Measurements from ENCODE around the gene RTP5. TPM values are rescaled to one million over a fixed set of nuclear protein-coding genes. Genes with fewer than 3 reads are reported as not detected.
A peak's percentile ranks its signal among the peaks of the same experiment; 100 is the strongest.

The RTP5 gene
- total RNA-seq, 1 donor from 2014 or later, result not detected

DNA sequence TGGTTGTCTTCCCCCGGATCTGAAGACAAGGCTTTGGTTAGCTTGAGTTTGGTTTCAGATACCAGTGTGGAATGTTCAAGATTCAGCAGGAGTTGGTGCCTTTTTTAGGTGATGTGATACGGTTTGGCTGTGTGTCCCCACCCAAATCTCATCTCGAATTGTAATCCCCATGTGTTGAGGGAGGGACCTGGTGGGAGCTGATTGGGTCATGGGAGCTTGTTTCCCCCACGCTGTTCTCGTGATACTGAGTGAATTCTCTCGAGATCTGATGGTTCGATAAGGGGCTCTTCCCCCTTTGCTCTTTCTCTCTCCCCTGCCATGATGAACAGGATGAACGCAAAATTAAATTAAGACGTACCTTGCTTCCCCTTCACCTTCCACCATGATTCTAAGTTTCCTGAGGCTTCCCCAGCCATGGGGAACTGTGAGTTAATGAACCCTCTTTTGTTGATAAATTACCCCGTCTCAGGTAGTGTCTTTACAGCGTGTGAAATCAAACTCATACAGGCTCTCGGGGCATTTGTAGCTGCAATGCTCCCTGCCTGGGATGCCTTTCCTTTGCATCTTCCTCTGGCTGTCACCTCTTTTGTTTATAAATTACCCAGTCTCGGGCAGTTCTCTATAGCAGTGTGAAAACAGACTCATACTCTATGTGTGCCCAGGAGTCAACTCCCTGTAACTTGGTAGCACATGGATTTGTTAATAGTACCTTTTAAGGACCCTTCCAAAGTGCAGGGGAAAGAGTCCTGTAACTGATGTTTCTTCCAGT is 32.1 kb upstream of the RTP5 start:
- no peaks in the 10 kb centered on the region for H3K9me3 ChIP-seq
- H3K4me3 ChIP-seq, result no peak overlapping the region
- intact Hi-C loops (cut with DNase I), result no loop called here
- H3K27me3 ChIP-seq, result peaks cover 7% of the 10 kb centered on the region
- DNase-seq (no peak), ATAC-seq (no peak)
- H3K27ac ChIP-seq, result no peak overlapping the region
- no peaks in the 10 kb centered on the region for H3K36me3 ChIP-seq
- no peaks in the 10 kb centered on the region for H3K4me1 ChIP-seq
- TF ChIP-seq, protein P1, sequence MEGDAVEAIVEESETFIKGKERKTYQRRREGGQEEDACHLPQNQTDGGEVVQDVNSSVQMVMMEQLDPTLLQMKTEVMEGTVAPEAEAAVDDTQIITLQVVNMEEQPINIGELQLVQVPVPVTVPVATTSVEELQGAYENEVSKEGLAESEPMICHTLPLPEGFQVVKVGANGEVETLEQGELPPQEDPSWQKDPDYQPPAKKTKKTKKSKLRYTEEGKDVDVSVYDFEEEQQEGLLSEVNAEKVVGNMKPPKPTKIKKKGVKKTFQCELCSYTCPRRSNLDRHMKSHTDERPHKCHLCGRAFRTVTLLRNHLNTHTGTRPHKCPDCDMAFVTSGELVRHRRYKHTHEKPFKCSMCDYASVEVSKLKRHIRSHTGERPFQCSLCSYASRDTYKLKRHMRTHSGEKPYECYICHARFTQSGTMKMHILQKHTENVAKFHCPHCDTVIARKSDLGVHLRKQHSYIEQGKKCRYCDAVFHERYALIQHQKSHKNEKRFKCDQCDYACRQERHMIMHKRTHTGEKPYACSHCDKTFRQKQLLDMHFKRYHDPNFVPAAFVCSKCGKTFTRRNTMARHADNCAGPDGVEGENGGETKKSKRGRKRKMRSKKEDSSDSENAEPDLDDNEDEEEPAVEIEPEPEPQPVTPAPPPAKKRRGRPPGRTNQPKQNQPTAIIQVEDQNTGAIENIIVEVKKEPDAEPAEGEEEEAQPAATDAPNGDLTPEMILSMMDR (IDR thresholded peaks at IDR 0.05), result no peak

DNA sequence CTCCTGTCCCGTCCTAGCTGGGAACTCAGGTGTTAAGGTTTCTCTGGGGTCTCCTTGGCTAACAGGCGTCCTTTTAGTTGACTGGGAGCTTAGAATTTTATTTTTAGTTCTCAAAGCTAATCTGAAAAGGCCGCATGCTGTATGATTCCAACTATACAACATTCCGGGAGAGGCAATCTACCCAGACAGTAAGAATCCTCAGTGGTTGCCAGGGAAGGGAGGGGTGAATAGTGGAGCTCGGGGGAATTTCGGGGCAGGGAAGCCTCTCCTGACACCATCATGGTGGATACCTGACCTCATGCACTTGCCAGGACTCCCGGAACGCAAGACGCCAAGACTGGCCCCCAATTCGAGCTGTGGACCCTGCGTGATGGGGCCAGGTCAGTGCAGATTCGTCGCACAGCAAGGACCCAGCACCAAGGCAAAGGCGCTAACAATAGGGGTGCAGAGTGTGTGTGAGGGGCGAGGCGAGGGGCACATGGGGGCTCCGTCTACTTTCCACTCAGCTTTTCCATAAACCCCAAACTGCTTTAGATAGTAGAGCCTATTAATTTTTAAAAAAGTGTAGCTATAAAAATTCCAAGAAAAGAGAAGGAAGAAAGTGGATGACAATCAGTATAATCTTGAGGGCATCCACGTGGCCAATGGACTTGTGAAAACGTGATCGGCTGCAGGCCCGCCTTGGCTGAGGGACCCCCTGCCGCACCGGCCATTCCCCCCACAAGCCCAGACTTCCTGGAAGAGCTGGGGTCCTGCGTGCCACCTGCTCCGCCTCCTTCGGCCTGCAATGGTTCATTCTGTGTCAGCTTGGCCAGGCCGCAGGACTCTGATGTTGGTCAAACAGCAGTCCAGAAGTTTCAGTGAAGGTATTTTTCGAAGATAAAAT is 28.1 kb upstream of the RTP5 start:
- TF ChIP-seq, protein P1 (IDR thresholded peaks at IDR 0.05), result no peak
- intact Hi-C loops (cut with DNase I), result no loop called here
- H3K9me3 ChIP-seq, result no peaks in the 10 kb centered on the region
- peaks cover 7% of the 10 kb centered on the region for H3K27me3 ChIP-seq
- no peak overlapping the region for H3K27ac ChIP-seq
- H3K4me3 ChIP-seq, result no peak overlapping the region
- ATAC-seq (no peak), DNase-seq (no peak)
- H3K36me3 ChIP-seq, result no peaks in the 10 kb centered on the region
- H3K4me1 ChIP-seq, result peaks cover 13% of the 10 kb centered on the region

DNA sequence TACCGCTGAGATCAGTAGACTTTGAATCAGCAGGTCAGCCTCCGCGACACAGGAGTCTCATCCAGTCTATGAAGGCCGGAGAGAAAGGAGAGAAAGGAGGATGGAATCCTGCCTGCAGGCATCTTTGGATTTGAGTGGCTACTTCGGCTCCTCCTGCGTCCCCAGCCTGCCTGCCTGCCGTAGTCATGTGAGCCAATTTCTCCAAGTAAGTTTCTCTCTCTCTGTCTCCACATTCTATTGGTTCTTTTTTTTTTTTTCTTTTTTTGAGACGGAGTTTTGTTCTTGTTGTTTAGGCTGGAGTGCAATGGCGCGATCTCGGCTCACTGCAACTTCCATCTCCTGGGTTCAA is 27.5 kb upstream of the RTP5 start:
- H3K4me3 ChIP-seq, result no peak overlapping the region
- no peaks in the 10 kb centered on the region for H3K36me3 ChIP-seq
- intact Hi-C loops (cut with DNase I), result no loop called here
- TF ChIP-seq, protein P1 (IDR thresholded peaks at IDR 0.05), result no peak
- ATAC-seq (no peak), DNase-seq (no peak)
- peaks cover 7% of the 10 kb centered on the region for H3K27me3 ChIP-seq
- H3K9me3 ChIP-seq, result no peaks in the 10 kb centered on the region
- peaks cover 13% of the 10 kb centered on the region for H3K4me1 ChIP-seq
- H3K27ac ChIP-seq, result no peak overlapping the region

DNA sequence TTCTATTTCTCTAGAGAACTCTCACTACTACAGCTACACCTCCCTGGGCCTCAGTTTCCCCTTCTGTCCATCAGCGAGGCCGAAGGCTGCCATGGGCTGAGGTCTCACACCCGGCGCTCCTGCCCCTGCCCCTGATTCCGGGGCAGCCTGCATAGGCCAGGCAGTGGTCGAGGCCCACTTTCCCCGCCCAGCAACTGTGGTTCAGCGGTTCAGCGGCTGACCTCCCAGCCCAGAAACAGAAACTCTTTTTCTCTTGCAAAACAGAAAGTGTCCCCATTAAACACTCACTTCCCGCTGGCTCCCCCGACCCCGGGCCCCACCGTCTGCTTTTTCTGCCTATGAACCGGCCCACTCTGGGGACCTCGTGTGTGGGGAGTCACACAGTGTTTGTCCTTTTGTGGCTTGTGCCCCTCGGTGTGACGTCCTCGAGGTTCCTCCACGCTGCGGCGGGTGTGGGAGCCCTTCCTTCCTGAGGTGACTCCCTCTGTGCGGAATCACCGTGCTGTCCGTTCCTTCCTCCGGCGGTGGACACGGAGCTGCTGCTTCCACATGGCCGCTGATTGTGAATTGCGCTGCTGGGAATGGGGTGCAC is 26.8 kb upstream of the RTP5 start:
- intact Hi-C loops (cut with DNase I), result no loop called here
- ATAC-seq, result peak; percentile 81
- no peaks in the 10 kb centered on the region for H3K9me3 ChIP-seq
- H3K27me3 ChIP-seq, result peaks cover 4% of the 10 kb centered on the region
- peak overlapping the region; percentile 15 for H3K4me3 ChIP-seq
- no peaks in the 10 kb centered on the region for H3K36me3 ChIP-seq
- TF ChIP-seq, protein P1 (IDR thresholded peaks at IDR 0.05), result no peak
- H3K4me1 ChIP-seq, result peaks cover 13% of the 10 kb centered on the region
- peak overlapping the region; percentile 17 for H3K27ac ChIP-seq
- DNase-seq, result peak; percentile 82

DNA sequence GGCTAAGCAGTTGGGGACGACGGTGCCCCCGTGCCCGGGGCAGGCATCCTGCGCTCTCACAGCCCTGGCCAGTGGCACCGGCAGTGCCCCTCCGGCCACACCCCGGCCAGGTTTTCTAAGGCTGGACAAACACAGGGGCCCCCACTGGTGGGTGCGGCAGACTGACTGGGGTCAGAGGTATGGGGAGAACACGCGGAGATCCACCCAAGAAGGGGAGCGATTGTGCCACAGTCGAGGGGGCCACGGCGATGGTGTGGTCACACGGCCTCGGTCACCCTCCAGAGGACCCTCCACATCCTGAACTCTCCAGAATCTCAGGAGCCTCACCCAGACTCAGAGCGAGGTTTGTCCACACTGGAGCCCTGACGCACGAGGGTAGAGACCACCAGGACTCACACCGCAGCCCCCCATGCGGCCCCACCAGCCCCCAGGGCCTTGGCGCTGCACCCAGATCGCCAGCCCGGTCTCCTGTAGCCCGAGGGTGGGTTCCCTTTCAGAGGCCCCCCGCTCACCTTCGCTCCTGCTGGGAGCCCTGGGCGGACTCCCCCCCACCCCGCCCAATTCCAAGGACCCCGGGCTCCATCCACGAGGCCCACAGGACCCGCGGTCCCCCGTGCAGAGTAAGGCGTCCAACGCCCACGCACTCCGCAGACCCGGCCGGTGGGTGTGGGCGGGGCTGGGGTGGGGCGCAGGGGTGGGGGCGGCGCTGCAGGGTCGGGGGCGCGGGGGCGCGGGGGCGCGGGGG is 26.0 kb upstream of the RTP5 start:
- H3K36me3 ChIP-seq, result no peaks in the 10 kb centered on the region
- intact Hi-C loops (cut with DNase I), result no loop called here
- peak; percentile 60 for DNase-seq
- TF ChIP-seq, protein P1 (IDR thresholded peaks at IDR 0.05), result no peak
- H3K4me3 ChIP-seq, result peak overlapping the region; percentile 15
- peak; percentile 3 for ATAC-seq
- H3K27me3 ChIP-seq, result no peaks in the 10 kb centered on the region
- peaks cover 13% of the 10 kb centered on the region for H3K4me1 ChIP-seq
- H3K9me3 ChIP-seq, result no peaks in the 10 kb centered on the region
- H3K27ac ChIP-seq, result peak overlapping the region; percentile 17

Measured in upper lobe of right lung (tissue), 1 donor.